GM10248 (cell line): ENCODE measurements around the gene DOCK11.

Experiments
- CTCF ChIA-PET: fragments of 300-600 bp; sonication (Branson Sonifier 250); formaldehyde crosslinking; extraction: SDS; loops from one replicate; lab custom pipeline; 2021; ENCODE audit warnings: antibody characterized with exemption; lab: Yijun Ruan, JAX
- POLR2A ChIA-PET: fragments of 350-650 bp; sonication (Branson Sonifier 250); formaldehyde crosslinking; extraction: SDS; loops from one replicate; lab custom pipeline; 2020; ENCODE audit warnings: antibody characterized with exemption; lab: Yijun Ruan, JAX
- DNase-seq: peaks from one replicate; pipeline ENCODE4 v3.0.0; 2012; ENCODE audit errors: extremely low spot score
- CTCF ChIP-seq: IDR thresholded peaks from 2 replicates; pipeline ENCODE4 v1.5.1; 2012; ENCODE audit warnings: mild to moderate bottlenecking, low read depth; ENCODE audit errors: extremely low read depth, missing control alignments, control extremely low read depth

The DOCK11 gene

GRCh38 chrX:118677318-118677717, 181.7 kb downstream of the DOCK11 start:
- no peak for TF ChIP-seq CTCF
- ChIA-PET POLR2A (no interaction called here), CTCF (no interaction called here)
- no peak for DNase-seq

- POLR2A ChIA-PET = no interaction called here
- CTCF ChIA-PET = interaction anchor here (1.2 kb wide), 1 partner anchor 8 kb away, joined by 3 read pairs; no protein-coding TSS in a partner anchor
- DNase-seq = no peak
- TF ChIP-seq CTCF = no peak
These were observed 183.7 kb downstream of the DOCK11 start for GRCh38 chrX:118679290-118679689.

GRCh38 chrX:118682258-118683014, 186.8 kb downstream of the DOCK11 start:
- ChIA-PET POLR2A (no interaction called here), CTCF (no interaction called here)
- DNase-seq = no peak
- no peak for TF ChIP-seq CTCF

- DNase-seq = no peak
- ChIA-PET POLR2A (no interaction called here), CTCF (interaction anchor here (1.1 to 1.3 kb wide), 2 partner anchors 12 to 14 kb away, joined by 3 read pairs; no protein-coding TSS in a partner anchor)
- TF ChIP-seq CTCF = no peak
These were observed 189.8 kb downstream of the DOCK11 start for GRCh38 chrX:118685393-118685792.

GRCh38 chrX:118688935-118689334, 193.3 kb downstream of the DOCK11 start:
- CTCF ChIA-PET = no interaction called here
- no peak for TF ChIP-seq CTCF
- no peak for DNase-seq
- POLR2A ChIA-PET = no interaction called here

GRCh38 chrX:118693843-118694242, 198.2 kb downstream of the DOCK11 start:
- no peak for DNase-seq
- CTCF ChIA-PET = no interaction called here
- POLR2A ChIA-PET = no interaction called here
- TF ChIP-seq CTCF = no peak
